Naive thymus-derived CD4-positive, alpha-beta T cell (primary cell): Measurements from ENCODE around the gene PTPRG. TPM values are rescaled to one million over a fixed set of nuclear protein-coding genes. Genes with fewer than 3 reads are reported as not detected.
"Not testable (repeated sequence)": the region's sequence is repeated elsewhere in the genome, so short reads cannot be mapped to it uniquely, and the experiment has no call there.

ENCODE experiments used
- ATAC-seq: fragments of 150-1000 bp; cut with Tn5 transposase; 2 replicates; pipeline ENCODE4 v1.10.0; 2021; ENCODE audit warnings: mild to moderate bottlenecking, moderate library complexity
- CTCF ChIA-PET: fragments of 350-600 bp; sonication (Branson Sonifier 250); formaldehyde crosslinking; loops from one replicate; lab custom pipeline; 2021; ENCODE audit warnings: antibody characterized with exemption; lab: Charles Lee
- POLR2A ChIA-PET: fragments of 350-600 bp; sonication (Branson Sonifier 250); formaldehyde crosslinking; loops from one replicate; lab custom pipeline; 2021; ENCODE audit warnings: antibody characterized with exemption, inconsistent platforms; lab: Charles Lee
- DNase-seq, 9 donors: peaks; one replicate each; pipeline versions ENCODE4 v3.0.0 to v3.0.0-alpha.2; 2020 to 2022; ENCODE audit warnings: mixed read lengths in 1 of 9
- H3K27ac ChIP-seq: one replicate; pipeline ENCODE4 v1.7.0; 2013; ENCODE audit warnings: mild to moderate bottlenecking, low read depth, low read length, moderate library complexity
- H3K27me3 ChIP-seq, 2 donors: one replicate each; pipeline ENCODE4 v1.7.0; 2013; ENCODE audit warnings: low read length in 2 of 2, mild to moderate bottlenecking in 2 of 2, moderate library complexity in 2 of 2; ENCODE audit not compliant: control insufficient read depth in 2 of 2, insufficient read depth in 2 of 2
- H3K36me3 ChIP-seq, 3 experiments: 1 replicate in 2 of 3; 2 replicates in 1 of 3; pipeline ENCODE4 v1.7.0; 2013; ENCODE audit warnings: low read length in 3 of 3, mild to moderate bottlenecking in 3 of 3, moderate library complexity in 1 of 3; ENCODE audit not compliant: insufficient read depth in 3 of 3, control insufficient read depth in 2 of 3
- H3K4me1 ChIP-seq, 2 donors: one replicate each; pipeline ENCODE4 v1.7.0; 2013; ENCODE audit warnings: low read length in 2 of 2, mild to moderate bottlenecking in 2 of 2, moderate library complexity in 1 of 2; ENCODE audit not compliant: control insufficient read depth in 2 of 2, insufficient read depth in 2 of 2
- H3K4me3 ChIP-seq: 2 replicates; pipeline ENCODE4 v1.7.0; 2013; ENCODE audit warnings: mild to moderate bottlenecking, low read length
- H3K9me3 ChIP-seq, 3 experiments: 1 replicate in 2 of 3; 2 replicates in 1 of 3; pipeline ENCODE4 v1.7.0; 2013; ENCODE audit warnings: low read length in 3 of 3; ENCODE audit not compliant: control insufficient read depth in 2 of 3
- H3K27ac Mint-ChIP-seq, 9 donors: one replicate each; pipeline ENCODE4 v1.8.0; 2020 to 2022; ENCODE audit warnings: mixed read lengths in 9 of 9, mild to moderate bottlenecking in 8 of 9, moderate library complexity in 5 of 9, inconsistent platforms in 2 of 9
- H3K27me3 Mint-ChIP-seq, 5 donors: one replicate each; pipeline ENCODE4 v1.8.0; 2021 to 2022; ENCODE audit warnings: mixed read lengths in 5 of 5, mild to moderate bottlenecking in 1 of 5
- H3K36me3 Mint-ChIP-seq, 5 donors: one replicate each; pipeline ENCODE4 v1.8.0; 2020 to 2022; ENCODE audit warnings: mixed read lengths in 5 of 5, mild to moderate bottlenecking in 3 of 5, inconsistent platforms in 1 of 5
- H3K4me1 Mint-ChIP-seq, 7 donors: one replicate each; pipeline ENCODE4 v1.8.0; 2020 to 2022; ENCODE audit warnings: mixed read lengths in 7 of 7, mild to moderate bottlenecking in 3 of 7, inconsistent platforms in 1 of 7
- H3K4me3 Mint-ChIP-seq, 10 donors: one replicate each; pipeline ENCODE4 v1.8.0; 2020 to 2022; ENCODE audit warnings: mild to moderate bottlenecking in 10 of 10, mixed read lengths in 10 of 10, moderate library complexity in 6 of 10, inconsistent platforms in 2 of 10
- H3K9me3 Mint-ChIP-seq, 11 donors: one replicate each; pipeline ENCODE4 v1.8.0; 2020 to 2022; ENCODE audit warnings: mixed read lengths in 11 of 11, mild to moderate bottlenecking in 4 of 11, inconsistent platforms in 1 of 11, moderate library complexity in 1 of 11
- intact Hi-C, 2 donors: fragments of 100-400 bp; cut with micrococcal nuclease; formaldehyde crosslinking; loops; one replicate each; pipeline ENCODE4 v1.15.1; 2023
- polyA plus RNA-seq, 2 donors: library from polyadenylated mRNA; unstranded; fragments of 300-500 nt; fragmentation: Illumina TruSeq; gene quantifications; one replicate each; pipeline ENCODE4 v1.2.3, GENCODE V29; 2021
- total RNA-seq, 6 experiments: library from RNA in 5 of 6; stranded (reverse) in 5 of 6; gene quantifications; 1 replicate in 5 of 6; 2 replicates in 1 of 6; pipeline ENCODE4 v1.2.3 and lab custom pipeline; 2021 to 2026

Gene PTPRG
- total and polyA plus RNA-seq, 7 experiments from 2014 or later: 0.17 to 1.7 TPM; not detected in 5

- H3K36me3 Mint-ChIP-seq, DNase-seq, CTCF ChIA-PET, H3K4me1 Mint-ChIP-seq, H3K36me3 ChIP-seq, H3K4me3 Mint-ChIP-seq, ATAC-seq, H3K27ac Mint-ChIP-seq, H3K27me3 ChIP-seq, H3K4me3 ChIP-seq, POLR2A ChIA-PET, H3K9me3 ChIP-seq, H3K27ac ChIP-seq, intact Hi-C loops, H3K4me1 ChIP-seq, H3K9me3 Mint-ChIP-seq: not testable (repeated sequence)
- H3K27me3 Mint-ChIP-seq: peaks cover 0 to 11% (median 0%) of the 10 kb centered on the region in 5 donors
Measured at GRCh38 chr3:61698278-61699072, 137.1 kb downstream of the PTPRG start.

- Mint-ChIP-seq H3K9me3 (peaks cover 0 to 5% (median 0%) of the 10 kb centered on the region in 11 donors), H3K36me3 (no peaks in the 10 kb centered on the region), H3K27me3 (peaks cover 0 to 13% (median 2%) of the 10 kb centered on the region in 5 donors), H3K4me1 (no peaks in the 10 kb centered on the region), H3K4me3 (no peak overlapping the region), H3K27ac (no peak overlapping the region)
- no peaks in the 10 kb centered on the region for H3K9me3 ChIP-seq
- no peak overlapping the region for H3K4me3 ChIP-seq
- H3K27me3 ChIP-seq: no peaks in the 10 kb centered on the region
- ATAC-seq: no peak
- POLR2A ChIA-PET: no interaction called here
- no peak for DNase-seq
- no peaks in the 10 kb centered on the region for H3K36me3 ChIP-seq
- H3K4me1 ChIP-seq: no peaks in the 10 kb centered on the region
- no peak overlapping the region for H3K27ac ChIP-seq
- intact Hi-C loops: no loop called here
- CTCF ChIA-PET: no interaction called here
Measured at GRCh38 chr3:61699622-61700021, 138.3 kb downstream of the PTPRG start.

GRCh38 chr3:61701011-61701410 is 139.6 kb downstream of the PTPRG start:
- Mint-ChIP-seq H3K9me3 (peaks cover 0 to 6% (median 0%) of the 10 kb centered on the region in 11 donors), H3K27me3 (peaks cover 0 to 10% (median 2%) of the 10 kb centered on the region in 5 donors), H3K36me3 (no peaks in the 10 kb centered on the region), H3K4me3 (no peak overlapping the region), H3K4me1 (no peaks in the 10 kb centered on the region), H3K27ac (no peak overlapping the region)
- ATAC-seq: no peak
- Histone ChIP-seq H3K27me3 (no peaks in the 10 kb centered on the region), H3K4me1 (no peaks in the 10 kb centered on the region), H3K27ac (no peak overlapping the region), H3K4me3 (no peak overlapping the region), H3K9me3 (no peaks in the 10 kb centered on the region), H3K36me3 (no peaks in the 10 kb centered on the region)
- ChIA-PET POLR2A (no interaction called here), CTCF (no interaction called here)
- intact Hi-C loops: no loop called here
- DNase-seq: no peak

DNA sequence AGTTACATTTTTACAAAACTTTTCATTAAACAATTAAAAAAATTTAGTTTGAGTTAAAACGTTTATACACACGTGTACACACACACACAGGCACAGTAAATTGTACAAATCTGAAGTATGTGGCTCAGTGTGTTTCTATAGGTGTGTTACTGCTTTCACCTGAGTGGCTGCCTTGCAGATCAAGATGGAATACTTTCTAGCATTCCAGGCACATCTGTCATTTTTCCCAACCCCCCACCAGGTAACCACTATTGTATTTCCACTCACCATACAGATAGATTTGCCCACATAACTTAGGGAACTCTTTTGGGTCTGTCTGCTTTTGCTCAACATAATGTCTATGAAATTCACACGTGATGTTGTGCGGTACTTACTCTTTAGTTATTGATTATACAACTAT is 141.1 kb downstream of the PTPRG start:
- DNase-seq (no peak), ATAC-seq (no peak)
- no peaks in the 10 kb centered on the region for H3K36me3 ChIP-seq
- H3K27ac ChIP-seq: no peak overlapping the region
- H3K27me3 Mint-ChIP-seq: peaks cover 0 to 10% (median 2%) of the 10 kb centered on the region in 5 donors
- H3K9me3 ChIP-seq: no peaks in the 10 kb centered on the region
- no peak overlapping the region for H3K4me3 ChIP-seq
- H3K27me3 ChIP-seq: no peaks in the 10 kb centered on the region
- no peaks in the 10 kb centered on the region for H3K4me1 ChIP-seq
- no peak overlapping the region for H3K4me3 Mint-ChIP-seq
- CTCF ChIA-PET: no interaction called here
- no peaks in the 10 kb centered on the region for H3K4me1 Mint-ChIP-seq
- intact Hi-C loops: no loop called here
- H3K27ac Mint-ChIP-seq: no peak overlapping the region
- no peaks in the 10 kb centered on the region for H3K36me3 Mint-ChIP-seq
- POLR2A ChIA-PET: no interaction called here
- H3K9me3 Mint-ChIP-seq: peaks cover 0 to 6% (median 0%) of the 10 kb centered on the region in 11 donors

DNA sequence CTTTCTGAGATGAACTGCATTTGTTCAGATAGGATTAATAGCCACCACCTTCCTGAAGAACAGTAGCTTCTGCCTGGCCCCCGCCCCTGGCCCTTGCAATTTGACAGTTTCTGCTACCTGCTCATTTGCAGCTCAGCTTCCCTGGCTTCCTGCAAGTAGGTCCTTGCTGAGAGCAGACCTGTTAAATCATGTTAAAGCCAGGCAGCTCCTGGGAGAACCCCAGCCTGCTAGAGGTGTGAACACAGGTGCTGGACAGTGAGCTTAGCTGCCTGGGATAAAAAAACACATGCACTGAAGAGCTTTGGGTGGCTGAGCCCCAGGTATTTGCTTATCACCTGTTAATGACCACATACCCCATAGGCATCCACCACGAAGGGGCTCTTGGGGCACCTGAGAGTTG is 143.4 kb downstream of the PTPRG start:
- Mint-ChIP-seq H3K27me3 (peaks cover 0 to 7% (median 2%) of the 10 kb centered on the region in 5 donors), H3K4me3 (no peak overlapping the region), H3K27ac (no peak overlapping the region), H3K36me3 (no peaks in the 10 kb centered on the region), H3K9me3 (peaks cover 0 to 4% (median 0%) of the 10 kb centered on the region in 11 donors), H3K4me1 (no peaks in the 10 kb centered on the region)
- Histone ChIP-seq H3K27me3 (no peaks in the 10 kb centered on the region), H3K27ac (no peak overlapping the region), H3K4me1 (no peaks in the 10 kb centered on the region), H3K9me3 (no peaks in the 10 kb centered on the region), H3K4me3 (no peak overlapping the region), H3K36me3 (no peaks in the 10 kb centered on the region)
- ChIA-PET CTCF (no interaction called here), POLR2A (no interaction called here)
- intact Hi-C loops: no loop called here
- DNase-seq: no peak
- no peak for ATAC-seq

GRCh38 chr3:61707492-61707891 is 146.1 kb downstream of the PTPRG start:
- intact Hi-C loops: no loop called here

DNA sequence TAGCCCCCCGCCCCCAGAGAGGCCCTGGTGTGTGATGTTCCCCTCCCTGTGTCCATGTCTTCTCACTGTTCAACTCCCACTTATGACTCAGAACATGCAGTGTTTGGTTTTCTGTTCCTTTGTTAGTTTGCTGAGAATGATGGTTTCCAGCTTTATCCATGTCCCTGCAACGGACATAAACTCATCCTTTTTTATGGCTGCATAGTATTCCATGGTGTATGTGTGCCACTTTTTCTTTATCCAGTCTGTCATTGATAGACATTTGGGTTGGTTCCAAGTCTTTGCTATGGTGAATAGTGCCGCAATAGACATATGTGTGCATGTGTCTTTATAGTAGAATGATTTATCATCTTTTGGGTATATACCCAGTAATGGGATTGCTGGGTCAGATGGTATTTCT is 149.5 kb downstream of the PTPRG start:
- H3K4me1 ChIP-seq, H3K27ac ChIP-seq, H3K4me1 Mint-ChIP-seq, H3K36me3 ChIP-seq, POLR2A ChIA-PET, H3K9me3 Mint-ChIP-seq, H3K27me3 Mint-ChIP-seq, ATAC-seq, H3K9me3 ChIP-seq, DNase-seq, H3K36me3 Mint-ChIP-seq, H3K27me3 ChIP-seq, H3K27ac Mint-ChIP-seq, H3K4me3 Mint-ChIP-seq, H3K4me3 ChIP-seq, CTCF ChIA-PET, intact Hi-C loops: not testable (repeated sequence)

More at GRCh38 chr3:61707492-61707891, 146.1 kb downstream of the PTPRG start:
- Mint-ChIP-seq H3K27ac (no peak overlapping the region), H3K4me3 (no peak overlapping the region), H3K9me3 (peaks cover 0 to 8% (median 2%) of the 10 kb centered on the region in 11 donors), H3K36me3 (no peaks in the 10 kb centered on the region), H3K4me1 (no peaks in the 10 kb centered on the region), H3K27me3 (peaks cover 0 to 6% (median 2%) of the 10 kb centered on the region in 5 donors)
- ATAC-seq (no peak), DNase-seq (no peak)
- Histone ChIP-seq H3K4me1 (no peaks in the 10 kb centered on the region), H3K9me3 (no peaks in the 10 kb centered on the region), H3K27ac (no peak overlapping the region), H3K36me3 (no peaks in the 10 kb centered on the region), H3K27me3 (no peaks in the 10 kb centered on the region), H3K4me3 (no peak overlapping the region)
- POLR2A ChIA-PET: no interaction called here
- CTCF ChIA-PET: no interaction called here
